Tracheal epithelial cell (primary cell): ENCODE measurements around the gene GLRA1. TPM values are rescaled to one million over a fixed set of nuclear protein-coding genes. Genes with fewer than 3 reads are reported as not detected.

Experiments used
- total RNA-seq: library from RNA; depleted of rRNA; stranded (reverse); fragments of >200 nt; gene quantifications from 2 replicates; pipeline ENCODE4 v1.2.1, GENCODE V29; 2014

The GLRA1 gene
- total RNA-seq: not detected in 2 replicates

DNA sequence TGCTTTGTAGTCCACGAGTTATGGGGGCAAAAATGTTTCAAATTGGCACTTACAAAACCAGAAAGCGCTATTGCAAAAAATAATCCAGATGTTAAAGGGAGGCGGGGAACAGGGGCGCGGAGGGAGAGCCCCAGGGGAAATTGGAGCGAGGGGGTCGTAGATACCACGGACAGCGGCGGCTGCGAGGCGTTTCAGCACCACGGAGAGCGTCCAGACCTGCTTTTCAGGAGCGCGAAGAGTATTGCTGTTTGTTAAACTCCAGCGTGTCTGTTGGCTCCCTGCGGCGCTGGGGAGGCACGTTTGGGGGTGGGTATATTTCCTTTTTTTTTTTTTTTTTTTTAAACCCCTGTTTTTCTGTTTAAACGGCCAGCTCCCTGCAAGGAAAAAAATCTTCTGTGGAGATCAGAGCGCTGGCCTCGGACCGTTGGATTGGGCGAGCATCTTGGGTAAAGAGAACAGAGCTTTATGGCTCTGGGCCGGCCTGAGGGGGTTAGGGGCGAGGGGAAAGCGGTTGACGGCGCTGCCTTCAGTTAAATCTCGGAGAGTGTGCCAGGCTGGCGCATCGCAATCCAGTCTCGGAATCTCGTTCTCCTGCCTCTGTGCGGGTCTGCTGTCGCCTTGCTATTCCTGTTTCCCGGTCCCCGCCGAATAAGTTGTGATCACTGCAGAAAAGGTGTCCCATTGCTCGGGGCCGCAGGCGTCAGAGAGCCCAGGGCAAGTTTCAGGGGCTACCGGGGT, at the start of gene GLRA1:
Gene GLRA1 (minus strand): TSS at position 288 of the 738 bp plus-strand sequence. CDS start 302 bp downstream, outside the sequence.

Other genes with a start within 250 kb of the GLRA1 start
- gene SPARC, start 237.9 kb downstream of the GLRA1 start, total RNA-seq: 1.5 and 54.2 TPM in 2 replicates
- gene ATOX1, start 166.2 kb downstream of the GLRA1 start, total RNA-seq: 45.8 and 55.2 TPM in 2 replicates
- 267 and 277 TPM in 2 replicates for gene G3BP1, start 152.9 kb downstream of the GLRA1 start, total RNA-seq